ENCODE data around the gene TBC1D1.
A peak's percentile ranks its signal among the peaks of the same experiment; 100 is the strongest.

Gene TBC1D1

GRCh38 chr4:38082021-38082420, 191.1 kb downstream of the TBC1D1 start:
- DNase-seq, result no peak

- DNase-seq, result peak; percentile 72 to 88
Observed at GRCh38 chr4:38082424-38083385, 191.8 kb downstream of the TBC1D1 start.

- DNase-seq, result no peak
Observed at GRCh38 chr4:38084877-38085711, 194.2 kb downstream of the TBC1D1 start.

- no peak for DNase-seq
Observed at GRCh38 chr4:38085751-38086150, 194.9 kb downstream of the TBC1D1 start.

- peak in 1 of 2 donors; percentile 25 for DNase-seq
Observed at GRCh38 chr4:38086151-38086848, 195.4 kb downstream of the TBC1D1 start.

- no peak for DNase-seq
Observed at GRCh38 chr4:38086849-38087226, 196.0 kb downstream of the TBC1D1 start.

GRCh38 chr4:38088321-38088720, 197.4 kb downstream of the TBC1D1 start:
- DNase-seq, result no peak

- no peak for DNase-seq
Observed at GRCh38 chr4:38089961-38090360, 199.1 kb downstream of the TBC1D1 start.

- no peak for DNase-seq
Observed at GRCh38 chr4:38090455-38091246, 199.8 kb downstream of the TBC1D1 start.

- DNase-seq, result no peak
Observed at GRCh38 chr4:38091636-38092035, 200.8 kb downstream of the TBC1D1 start.

GRCh38 chr4:38092701-38093100, 201.8 kb downstream of the TBC1D1 start:
- no peak for DNase-seq

- DNase-seq, result no peak
Observed at GRCh38 chr4:38094419-38094818, 203.5 kb downstream of the TBC1D1 start.

GRCh38 chr4:38095691-38096090, 204.8 kb downstream of the TBC1D1 start:
- no peak for DNase-seq

- no peak for DNase-seq
Observed at GRCh38 chr4:38097818-38098217, 206.9 kb downstream of the TBC1D1 start.

- no peak for DNase-seq
Observed at GRCh38 chr4:38099020-38099600, 208.2 kb downstream of the TBC1D1 start.

- DNase-seq, result no peak
Observed at GRCh38 chr4:38099908-38100407, 209.1 kb downstream of the TBC1D1 start.

- no peak for DNase-seq
Observed at GRCh38 chr4:38100474-38101255, 209.8 kb downstream of the TBC1D1 start.

GRCh38 chr4:38101563-38101962, 210.7 kb downstream of the TBC1D1 start:
- DNase-seq, result no peak

GRCh38 chr4:38102957-38103588, 212.2 kb downstream of the TBC1D1 start:
- DNase-seq, result no peak

Measured in inflammatory macrophage (primary cell).